ENCODE measurements around the gene MCF2L2.

MCF2L2 gene

DNA sequence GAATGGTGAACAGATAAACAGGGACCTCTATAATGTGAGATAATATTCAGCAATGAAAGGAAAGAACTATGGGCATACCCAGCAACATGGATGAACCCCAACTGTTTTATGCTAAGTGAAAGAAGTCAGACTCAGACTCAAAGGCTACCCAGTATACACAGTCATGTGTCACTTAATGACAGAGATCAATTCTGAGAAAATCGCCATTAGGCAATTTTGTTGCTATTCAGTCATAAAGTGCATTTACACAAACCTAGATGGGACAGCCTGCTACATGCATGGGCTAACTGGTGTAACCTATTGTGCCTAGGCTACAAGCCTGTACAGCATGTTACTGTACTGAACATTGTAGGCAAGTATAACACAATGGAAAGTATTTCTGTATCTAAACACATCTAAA lies 98.9 kb downstream of the MCF2L2 start:
- DNase-seq (ENCODE audit: insufficient read length, low spot score) = no peak
- no peak for FAIRE-seq

DNA sequence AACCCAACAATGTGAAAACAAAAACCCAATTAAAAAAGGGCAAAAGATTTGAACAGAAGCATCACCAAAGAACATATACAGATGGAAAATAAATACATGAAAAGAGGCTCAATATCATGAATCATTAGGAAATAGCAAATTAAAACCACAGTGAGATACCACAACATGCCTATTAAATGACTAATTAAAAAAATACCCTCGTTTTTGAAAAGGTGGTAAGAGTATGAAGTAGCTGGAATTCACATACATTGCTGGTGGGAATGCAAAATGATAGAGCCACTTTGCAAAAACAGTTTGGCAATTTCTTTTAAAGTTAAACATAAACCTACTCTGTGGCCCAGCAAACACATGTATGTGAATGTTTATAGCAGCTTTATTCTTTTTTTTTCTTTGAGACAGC lies 99.6 kb downstream of the MCF2L2 start:
- no peak for DNase-seq (ENCODE audit: insufficient read length, low spot score)
- FAIRE-seq = no peak

DNA sequence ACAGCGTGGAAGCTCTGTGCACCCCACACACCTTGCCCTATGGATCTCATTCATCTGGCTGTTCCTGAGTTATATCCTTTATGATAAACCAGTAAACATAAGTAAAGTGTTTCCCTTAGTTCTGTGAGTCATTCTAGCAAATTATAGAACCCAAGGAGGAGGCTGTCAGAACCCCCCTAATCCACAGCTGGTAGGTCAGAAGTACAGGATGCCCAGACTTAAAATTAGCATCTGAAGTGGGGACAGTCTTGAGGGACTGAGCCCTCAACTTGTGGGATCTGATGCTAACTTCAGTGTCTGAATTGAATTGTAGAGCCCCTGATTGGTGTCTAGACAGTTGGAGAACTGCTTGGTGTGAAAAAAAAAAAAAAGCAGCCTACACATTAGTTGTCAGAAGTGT lies 100.3 kb downstream of the MCF2L2 start:
- no peak for FAIRE-seq
- DNase-seq (ENCODE audit: insufficient read length, low spot score) = no peak

DNA sequence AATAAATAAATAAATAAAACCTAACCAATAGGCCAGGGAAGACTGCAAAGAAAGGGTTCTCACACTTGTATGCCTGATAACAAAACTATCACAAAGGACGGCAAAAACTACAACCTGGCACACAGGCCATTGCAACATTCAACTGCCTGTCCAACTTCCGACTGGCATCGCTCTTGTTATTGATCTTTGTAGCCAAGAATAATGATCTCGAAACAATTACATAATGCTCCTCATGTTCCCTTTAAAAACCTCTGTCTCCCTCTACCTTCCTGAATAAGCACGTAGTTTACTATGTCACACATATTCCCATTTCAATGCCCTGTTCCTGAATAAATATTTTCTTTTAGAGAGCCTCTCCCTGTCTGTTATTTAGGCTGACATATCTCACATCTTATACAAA lies 101.1 kb downstream of the MCF2L2 start:
- DNase-seq (ENCODE audit: insufficient read length, low spot score) (no peak), FAIRE-seq (no peak)

DNA sequence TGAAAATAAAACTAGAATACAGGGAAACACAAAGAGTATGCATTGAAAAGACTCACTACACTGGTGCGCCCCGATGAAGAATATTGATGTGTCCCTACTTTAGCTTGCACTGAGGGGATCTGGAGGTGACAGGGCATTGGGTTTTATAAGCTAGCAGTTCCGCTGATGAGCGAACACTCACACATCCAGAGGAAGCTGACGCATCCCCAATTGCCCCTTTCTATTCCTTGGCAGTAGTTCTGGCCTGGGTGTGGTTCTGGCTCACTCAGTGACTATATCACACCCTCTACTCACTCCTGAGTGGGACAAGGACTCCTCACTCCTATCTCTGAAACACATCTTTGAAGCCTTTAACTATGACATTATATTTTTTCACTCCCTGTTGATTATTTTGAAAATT lies 104.3 kb downstream of the MCF2L2 start:
- no peak for FAIRE-seq
- DNase-seq (ENCODE audit: insufficient read length, low spot score) = no peak

DNA sequence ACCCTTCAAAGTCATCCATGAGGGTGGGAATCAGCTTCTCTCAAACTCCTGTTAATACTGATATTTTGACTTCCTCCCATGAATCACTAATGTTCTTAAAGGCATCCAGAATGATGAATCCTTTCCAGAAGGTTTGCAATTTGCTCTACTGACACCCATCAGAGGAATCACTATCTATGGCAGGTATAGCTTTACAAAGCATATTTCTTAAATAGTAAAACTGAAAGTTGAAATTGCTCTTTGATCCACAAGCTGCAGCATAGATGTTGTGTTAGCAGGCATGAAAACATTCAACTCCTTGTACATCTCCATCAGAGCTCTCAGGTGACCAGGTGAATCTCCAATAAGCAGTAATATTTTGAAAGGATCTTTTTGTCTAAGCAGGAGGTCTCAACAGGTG lies 109.0 kb downstream of the MCF2L2 start:
- FAIRE-seq = no peak
- DNase-seq (ENCODE audit: insufficient read length, low spot score) = no peak

DNA sequence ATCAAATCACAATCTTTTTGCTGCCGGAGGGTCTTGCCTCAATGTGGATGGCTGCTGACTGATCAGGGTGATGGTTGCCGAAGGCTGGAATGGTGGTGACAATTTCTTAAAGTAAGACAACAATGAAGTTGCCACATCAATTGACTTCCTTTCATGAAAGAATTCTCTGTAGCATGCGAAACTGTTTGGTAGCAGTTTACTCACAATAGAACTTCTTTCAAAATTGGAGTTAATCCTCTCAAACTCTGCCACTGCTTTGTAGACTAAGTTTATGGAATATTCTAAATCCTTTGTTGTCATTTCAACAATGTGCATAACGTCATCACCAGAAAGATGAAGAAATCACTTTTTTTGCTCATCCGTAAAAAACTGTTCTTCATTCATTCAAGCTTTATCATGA lies 109.5 kb downstream of the MCF2L2 start:
- no peak for DNase-seq (ENCODE audit: insufficient read length, low spot score)
- no peak for FAIRE-seq

DNA sequence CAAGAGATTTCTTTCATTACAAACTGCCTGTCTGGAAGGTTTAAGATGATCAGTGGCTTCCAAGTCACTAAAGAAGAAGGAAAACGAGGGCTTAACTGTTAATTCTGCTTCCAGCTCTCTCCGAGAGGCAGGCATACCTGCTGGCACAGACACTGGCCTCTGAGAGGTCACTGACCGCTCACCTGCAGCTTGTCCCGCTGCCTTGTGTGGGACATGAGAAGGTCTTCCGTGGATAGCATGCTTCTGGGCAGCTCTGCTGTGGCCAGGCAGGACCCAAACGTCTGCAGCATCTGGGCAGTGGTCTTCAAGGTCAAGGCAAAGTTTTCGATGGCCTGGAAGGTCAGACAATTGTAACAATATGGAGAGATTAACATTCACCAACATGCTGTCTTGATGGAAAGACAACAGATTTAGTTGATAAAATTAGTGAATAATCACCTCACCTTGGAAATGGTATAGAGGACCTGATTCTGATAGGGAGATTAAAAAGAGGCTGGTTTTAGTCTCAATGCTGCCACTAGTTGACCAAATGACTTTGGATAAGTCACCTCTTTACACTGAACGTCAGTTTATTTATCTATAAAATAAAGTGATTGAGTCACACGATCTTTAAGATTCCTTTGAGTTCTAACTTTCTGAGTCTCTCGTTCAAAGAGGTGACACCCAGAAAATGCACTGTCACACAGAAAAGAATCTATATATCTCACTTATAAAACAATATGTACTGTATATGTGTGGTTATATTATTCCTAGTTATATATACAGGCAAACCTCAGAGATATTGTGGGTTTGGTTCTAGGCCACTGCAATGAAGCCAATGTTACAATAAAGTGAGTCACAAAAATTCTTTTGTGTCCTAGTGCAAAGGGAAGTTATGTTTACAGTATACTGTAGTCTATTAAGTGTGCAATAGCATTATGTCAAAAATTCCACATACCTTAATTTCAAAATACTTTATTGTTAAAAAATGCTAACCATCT lies 110.2 kb downstream of the MCF2L2 start:
- no peak for FAIRE-seq
- DNase-seq (ENCODE audit: insufficient read length, low spot score) = no peak

DNA sequence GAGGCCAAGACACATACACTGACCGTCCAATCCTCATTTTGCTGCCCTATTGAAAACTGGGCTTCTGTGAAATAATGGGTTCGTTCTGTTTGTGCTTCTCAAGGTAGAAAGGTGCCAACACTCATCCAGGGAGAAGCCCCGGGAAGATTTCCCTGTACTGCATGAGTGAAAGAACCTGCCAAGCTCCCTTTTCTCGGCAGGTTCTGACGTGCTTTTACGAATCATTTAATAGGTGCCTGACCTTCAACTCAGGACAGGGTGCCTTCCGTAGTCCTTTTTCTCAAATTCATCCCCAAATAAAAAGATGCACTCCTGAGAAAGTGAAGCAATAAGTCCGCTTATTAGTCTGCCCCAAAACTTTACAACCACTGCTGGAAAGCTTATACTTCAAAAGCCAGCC lies 111.1 kb downstream of the MCF2L2 start:
- DNase-seq (ENCODE audit: insufficient read length, low spot score) = no peak
- no peak for FAIRE-seq

DNA sequence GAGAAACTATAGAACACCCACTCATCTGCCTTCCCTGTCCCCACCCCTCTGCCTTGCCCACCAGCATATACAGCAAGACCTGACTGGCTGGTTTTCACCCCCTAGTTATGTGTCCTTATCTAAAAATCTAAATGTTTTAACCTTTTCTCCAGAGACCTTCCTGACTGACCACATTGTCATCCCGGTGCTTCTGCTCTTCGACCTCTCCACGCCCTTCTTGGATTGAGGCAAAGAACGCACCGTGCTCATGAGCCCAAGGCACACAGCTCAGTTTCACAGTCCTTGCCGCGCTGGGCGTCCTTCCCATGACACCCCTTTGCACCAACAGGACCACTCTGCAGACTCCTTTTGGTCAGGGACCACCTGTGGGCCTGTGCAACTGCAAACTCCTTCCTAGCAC lies 112.7 kb downstream of the MCF2L2 start:
- no peak for FAIRE-seq
- DNase-seq (ENCODE audit: insufficient read length, low spot score) = no peak

DNA sequence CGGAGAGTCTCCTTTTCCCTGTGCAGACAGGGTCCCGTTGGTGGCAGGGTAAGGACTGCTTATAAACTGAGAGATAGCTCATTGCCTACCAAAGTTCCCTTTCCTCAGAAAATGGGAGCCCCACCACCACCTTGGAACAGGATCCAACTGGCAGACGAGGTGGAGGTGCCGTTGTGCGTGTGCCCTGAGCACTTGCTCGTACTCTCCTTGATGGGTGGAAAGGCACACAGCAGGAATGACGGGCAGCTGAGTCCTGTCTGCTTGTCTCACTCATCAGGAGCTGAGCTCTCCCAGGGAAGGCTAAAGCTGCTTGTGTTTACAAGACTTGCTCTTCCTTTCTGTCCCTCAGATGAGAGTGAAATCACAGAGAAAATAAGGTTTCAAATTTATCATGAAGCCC lies 114.7 kb downstream of the MCF2L2 start:
- DNase-seq (ENCODE audit: insufficient read length, low spot score) (no peak), FAIRE-seq (no peak)

DNA sequence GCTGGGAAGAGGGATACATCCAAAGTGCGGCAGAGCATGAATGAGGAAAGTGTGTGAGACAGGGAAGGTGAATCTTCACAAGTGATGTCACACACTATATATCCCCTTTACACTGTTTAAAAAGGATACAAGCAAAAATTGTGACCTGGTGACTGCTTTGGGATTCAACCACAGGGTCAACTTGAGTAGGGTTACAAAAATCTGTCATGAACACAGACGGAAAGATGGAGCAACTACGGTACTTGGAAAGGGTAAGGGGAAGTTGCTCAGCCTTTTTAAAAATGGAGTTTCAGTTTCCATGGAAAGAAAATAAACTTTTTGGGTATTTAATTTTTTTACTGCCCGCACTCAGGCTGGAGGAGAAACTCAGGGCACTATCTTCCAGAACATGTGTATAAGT lies 115.1 kb downstream of the MCF2L2 start:
- no peak for FAIRE-seq
- DNase-seq (ENCODE audit: insufficient read length, low spot score) = no peak

DNA sequence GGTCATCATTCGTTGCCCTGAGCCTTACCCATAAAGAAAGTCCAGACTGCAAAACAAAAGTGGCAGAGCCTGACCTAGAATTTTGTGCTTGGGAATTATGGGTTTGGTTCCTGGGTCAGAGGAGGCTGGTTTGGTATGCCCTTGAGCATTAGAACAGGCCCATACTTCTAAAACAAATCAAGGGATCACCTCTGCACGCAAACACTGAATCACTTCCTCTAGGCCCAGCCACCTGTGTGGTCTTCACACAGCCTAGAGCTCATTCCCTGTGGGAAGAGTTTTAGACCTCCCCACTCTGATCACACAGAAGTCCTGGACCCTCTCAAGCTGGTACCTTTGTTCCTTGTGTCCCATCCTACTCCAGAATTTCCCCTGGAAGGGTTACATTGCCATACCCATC lies 116.0 kb downstream of the MCF2L2 start:
- FAIRE-seq (no peak), DNase-seq (ENCODE audit: insufficient read length, low spot score) (no peak)

DNA sequence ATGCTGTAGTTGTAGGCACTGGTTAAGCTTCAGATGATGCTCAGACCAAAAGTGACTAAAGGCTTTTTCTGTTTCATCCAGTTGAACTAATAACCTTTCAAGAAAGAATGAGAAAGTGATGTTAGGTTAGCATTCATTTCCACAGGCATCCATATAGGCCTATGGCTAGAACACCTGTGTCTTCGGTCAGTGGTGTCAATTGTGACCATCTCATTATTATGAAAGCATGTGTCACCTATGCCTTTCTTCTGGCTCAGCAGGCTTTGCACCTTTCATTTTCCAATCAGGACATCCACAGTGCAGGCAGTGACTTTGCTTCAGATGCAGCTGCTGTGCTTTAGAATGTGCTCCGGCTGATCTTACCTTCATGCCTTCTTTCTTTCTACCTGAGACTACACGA lies 117.5 kb downstream of the MCF2L2 start:
- DNase-seq (ENCODE audit: insufficient read length, low spot score) (no peak), FAIRE-seq (no peak)

DNA sequence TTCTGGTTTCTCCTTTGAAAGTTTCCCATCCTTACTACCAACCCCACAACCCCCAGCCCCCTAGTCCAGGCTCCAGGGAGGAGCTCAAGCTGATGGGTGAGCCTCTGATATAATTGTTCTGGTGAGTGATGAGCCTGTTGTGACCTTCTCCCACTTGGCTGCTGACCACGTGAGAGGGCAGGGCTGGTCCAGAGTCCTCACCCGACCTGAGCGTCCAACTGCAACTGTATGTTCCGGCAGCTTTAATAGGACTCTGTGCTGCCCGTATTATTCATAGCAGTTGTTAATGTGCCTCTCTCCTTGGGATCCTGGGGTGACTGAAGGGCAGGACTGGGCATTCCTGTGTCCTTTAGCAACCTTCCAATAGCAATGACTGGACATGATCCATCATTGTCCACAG lies 119.1 kb downstream of the MCF2L2 start:
- FAIRE-seq (no peak), DNase-seq (ENCODE audit: insufficient read length, low spot score) (no peak)

DNA sequence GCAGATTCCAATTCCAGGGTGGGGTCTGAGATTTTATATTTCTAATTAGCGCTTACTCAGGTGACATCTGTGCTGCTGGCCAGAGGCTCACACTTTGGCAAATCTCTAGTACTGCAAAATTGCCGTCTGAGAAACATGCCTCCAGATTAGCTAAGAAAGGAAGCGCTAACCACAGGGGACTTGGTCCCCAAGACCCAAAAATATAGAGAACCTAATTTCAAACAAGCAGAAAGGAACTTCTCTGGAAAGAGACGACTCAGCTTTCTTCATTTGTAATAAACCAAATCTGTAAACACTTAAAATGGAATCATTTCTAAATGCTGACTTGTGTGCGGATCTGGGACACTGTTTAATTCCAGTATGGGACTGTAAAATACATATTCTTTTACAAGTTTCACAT lies 119.7 kb downstream of the MCF2L2 start:
- FAIRE-seq (no peak), DNase-seq (ENCODE audit: insufficient read length, low spot score) (no peak)

DNA sequence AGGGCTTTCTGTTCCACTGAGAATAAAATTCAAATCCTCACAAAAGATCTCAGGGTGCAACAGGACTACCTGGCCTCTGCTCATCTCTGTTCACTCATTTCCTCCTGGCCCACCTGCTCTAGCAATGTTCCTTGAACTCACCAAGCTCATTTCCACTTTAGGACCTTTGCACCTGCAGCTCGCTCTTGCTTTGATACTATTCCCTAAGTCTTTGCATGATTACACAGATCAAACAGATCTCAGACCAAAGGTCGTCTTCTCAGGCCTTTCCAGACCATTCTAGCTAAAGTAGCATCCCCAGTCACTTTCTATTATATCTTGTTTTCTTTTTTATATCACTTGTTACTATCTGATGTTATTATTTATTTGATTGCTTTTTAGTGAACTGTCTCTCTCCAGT lies 120.7 kb downstream of the MCF2L2 start:
- FAIRE-seq = no peak
- no peak for DNase-seq (ENCODE audit: insufficient read length, low spot score)

DNA sequence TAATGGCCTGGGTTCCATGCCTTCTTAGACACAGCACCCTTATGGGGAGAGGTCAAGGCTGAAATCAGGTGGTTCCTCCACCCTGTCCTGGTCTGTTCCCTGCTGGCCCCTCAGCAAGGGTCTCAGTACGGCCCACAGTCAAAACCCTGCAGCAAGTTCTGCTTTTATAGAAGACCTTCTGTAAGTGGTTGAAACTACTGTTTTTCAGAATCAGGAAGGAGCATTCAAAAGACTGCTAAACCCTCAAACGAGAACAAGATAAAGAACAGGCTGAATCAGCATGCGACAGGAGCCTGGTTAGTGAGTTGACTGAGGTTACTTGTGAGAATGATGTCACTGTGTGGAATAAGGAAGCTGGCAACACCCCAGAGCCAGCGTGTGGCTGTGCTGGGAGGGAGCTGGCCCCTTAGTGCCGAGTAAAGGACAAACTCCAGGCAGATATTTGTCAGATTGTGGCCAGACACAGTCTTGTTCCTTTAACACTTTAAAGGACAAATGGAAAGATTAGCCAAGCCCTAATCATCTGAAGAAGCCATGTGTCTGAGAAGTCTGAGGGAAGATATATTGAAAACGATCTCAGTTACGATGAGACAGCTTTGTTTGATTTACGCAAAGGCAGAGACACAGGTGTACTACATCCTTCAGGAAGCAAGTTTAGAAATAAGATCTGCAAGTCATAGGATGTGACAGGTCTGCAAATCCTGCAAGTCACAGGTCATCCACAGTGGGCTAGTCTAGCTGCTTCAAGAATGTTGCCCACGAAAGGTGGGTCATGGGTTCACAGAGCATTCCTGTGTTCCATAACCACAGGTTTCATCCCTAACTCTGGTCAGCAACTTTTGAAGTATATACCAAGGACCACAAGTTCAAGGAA lies 121.4 kb downstream of the MCF2L2 start:
- DNase-seq (ENCODE audit: insufficient read length, low spot score) = no peak
- no peak for FAIRE-seq

DNA sequence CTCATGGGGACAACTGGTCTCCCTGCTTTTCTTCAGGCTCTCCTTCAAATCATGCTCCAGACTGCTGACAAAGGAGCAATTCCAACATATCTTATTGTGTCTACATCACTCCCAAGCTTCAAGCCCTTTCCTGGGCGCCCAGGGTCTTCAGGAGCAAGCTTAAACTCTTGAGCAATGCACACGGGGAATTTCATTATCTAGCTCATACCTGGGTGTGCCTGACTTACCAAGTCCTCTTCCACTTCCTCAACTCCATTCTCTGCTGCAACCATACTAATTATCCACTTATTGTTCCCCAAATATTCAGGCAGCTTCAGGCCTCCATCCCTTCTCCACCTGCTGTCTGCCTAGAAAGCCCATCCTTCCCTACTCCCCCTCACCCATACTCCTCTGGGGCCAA lies 124.7 kb downstream of the MCF2L2 start:
- DNase-seq (ENCODE audit: insufficient read length, low spot score) = no peak
- no peak for FAIRE-seq

DNA sequence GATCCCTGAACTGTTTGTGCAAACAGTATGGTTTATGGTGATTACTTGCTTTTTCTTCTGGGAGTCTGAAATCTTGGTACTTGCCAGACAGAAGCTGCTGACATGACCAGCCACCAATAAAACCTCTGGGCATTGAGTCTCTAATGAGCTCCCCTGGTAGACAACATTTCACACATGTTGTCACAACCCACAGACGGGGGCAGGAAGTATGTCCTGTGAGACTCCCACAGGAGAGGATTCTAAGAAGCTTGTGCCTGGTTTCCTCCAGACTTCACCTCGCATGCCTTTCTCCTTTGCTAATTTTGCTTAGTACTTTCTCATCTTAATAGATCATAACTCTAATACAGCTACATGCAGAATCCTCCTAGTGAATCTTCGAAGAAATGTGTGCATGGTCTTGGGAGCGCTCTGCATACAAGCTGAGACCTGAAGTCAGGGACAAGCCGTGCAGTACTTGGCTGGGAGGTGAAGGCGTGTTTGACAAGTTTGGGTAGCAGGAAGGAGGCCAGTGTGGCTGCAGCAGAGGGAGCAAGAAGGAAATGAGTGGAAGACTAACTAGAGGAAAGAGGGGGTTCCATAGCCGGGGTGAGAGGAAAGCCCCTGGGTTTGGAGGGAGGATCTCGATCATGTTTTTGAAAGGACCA lies 126.4 kb downstream of the MCF2L2 start:
- DNase-seq (ENCODE audit: insufficient read length, low spot score) (no peak), FAIRE-seq (no peak)

DNA sequence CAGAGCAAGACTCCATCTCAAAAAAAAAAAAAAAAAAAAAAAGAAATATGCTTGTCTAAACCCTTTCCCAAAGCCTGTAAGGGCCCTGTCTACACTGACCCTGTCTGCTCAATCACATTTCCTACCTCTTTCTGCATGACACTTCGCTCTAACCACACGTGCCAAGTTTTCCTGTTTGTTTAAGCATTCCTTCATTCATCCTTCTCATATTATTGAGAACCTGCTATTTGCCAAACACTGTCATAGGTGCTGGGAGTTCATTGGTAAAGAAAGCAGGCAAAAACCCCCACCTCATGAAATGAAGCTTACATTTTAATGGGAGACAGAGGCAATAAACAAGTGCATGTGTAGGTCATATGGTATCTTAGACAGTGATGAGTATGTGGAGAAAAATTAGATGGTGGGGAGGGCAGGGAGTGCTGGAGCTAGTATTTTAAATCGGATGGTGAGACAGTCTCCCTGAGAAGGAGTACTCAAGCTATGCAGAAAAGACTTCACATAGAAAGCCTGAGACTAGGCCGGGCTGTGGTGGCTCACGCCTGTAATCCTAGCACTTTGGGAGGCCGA lies 127.3 kb downstream of the MCF2L2 start:
- DNase-seq (ENCODE audit: insufficient read length, low spot score) = no peak
- FAIRE-seq = no peak
